WERI-Rb-1 (cell line): ENCODE data around the gene SNX27.
"Not testable (repeated sequence)": the region's sequence is repeated elsewhere in the genome, so short reads cannot be mapped to it uniquely, and the experiment has no call there.

Experiments used
- DNase-seq: peaks from one replicate; pipeline ENCODE4 v3.0.0-alpha.2; 2020
- H3K27ac ChIP-seq: fragments of 250-450 bp; sonication (Bioruptor Pico); 2 replicates; pipeline ENCODE4 v1.5.1; 2020; ENCODE audit warnings: mild to moderate bottlenecking, moderate library complexity
- H3K27me3 ChIP-seq: fragments of 250-450 bp; sonication (Bioruptor Pico); 2 replicates; pipeline ENCODE4 v1.5.1; 2021; ENCODE audit warnings: mild to moderate bottlenecking, low read depth, moderate library complexity; ENCODE audit not compliant: insufficient read depth, severe bottlenecking
- H3K36me3 ChIP-seq: fragments of 250-450 bp; sonication (Bioruptor Pico); 2 replicates; pipeline ENCODE4 v1.5.1; 2020; ENCODE audit warnings: mild to moderate bottlenecking, moderate library complexity
- H3K4me3 ChIP-seq: 2 replicates; pipeline ENCODE4 v1.5.1; 2011; ENCODE audit warnings: low read depth, mild to moderate bottlenecking, control low read depth, low read length
- H3K9me3 ChIP-seq: fragments of 250-450 bp; sonication (Bioruptor Pico); 2 replicates; pipeline ENCODE4 v1.5.1; 2021; ENCODE audit warnings: mild to moderate bottlenecking, moderate library complexity; ENCODE audit not compliant: severe bottlenecking
- TF ChIP-seq, protein P1 (sequence below): IDR thresholded peaks from 2 replicates; pipeline ENCODE4 v1.5.1; 2011; ENCODE audit warnings: low read depth, mild to moderate bottlenecking, control low read depth, inconsistent platforms, low read length

The SNX27 gene

DNA sequence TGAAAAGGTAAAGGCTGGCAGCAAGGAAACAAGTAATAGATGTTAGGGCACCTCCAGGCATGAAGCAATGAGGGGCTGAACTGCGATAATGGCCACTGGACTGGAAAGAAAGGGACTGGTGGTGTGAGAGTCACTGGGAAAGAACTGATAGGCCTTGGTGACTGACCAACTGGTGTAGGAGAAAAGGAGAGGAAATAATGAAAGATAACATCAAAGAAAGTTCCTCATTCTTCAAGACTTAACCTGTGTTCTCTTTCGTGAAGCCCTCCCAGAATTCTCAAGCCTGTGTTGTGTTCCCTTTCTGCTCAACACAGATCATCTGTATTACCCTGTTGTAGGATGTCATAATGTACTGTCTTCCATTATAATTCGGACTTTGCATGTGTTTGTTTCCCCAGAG is 20.9 kb upstream of the SNX27 start:
- H3K4me3 ChIP-seq = no peak overlapping the region
- H3K27ac ChIP-seq = no peak overlapping the region
- peaks cover 9% of the 10 kb centered on the region for H3K9me3 ChIP-seq
- H3K36me3 ChIP-seq = no peaks in the 10 kb centered on the region
- H3K27me3 ChIP-seq = no peaks in the 10 kb centered on the region
- no peak for DNase-seq
- TF ChIP-seq, protein P1, sequence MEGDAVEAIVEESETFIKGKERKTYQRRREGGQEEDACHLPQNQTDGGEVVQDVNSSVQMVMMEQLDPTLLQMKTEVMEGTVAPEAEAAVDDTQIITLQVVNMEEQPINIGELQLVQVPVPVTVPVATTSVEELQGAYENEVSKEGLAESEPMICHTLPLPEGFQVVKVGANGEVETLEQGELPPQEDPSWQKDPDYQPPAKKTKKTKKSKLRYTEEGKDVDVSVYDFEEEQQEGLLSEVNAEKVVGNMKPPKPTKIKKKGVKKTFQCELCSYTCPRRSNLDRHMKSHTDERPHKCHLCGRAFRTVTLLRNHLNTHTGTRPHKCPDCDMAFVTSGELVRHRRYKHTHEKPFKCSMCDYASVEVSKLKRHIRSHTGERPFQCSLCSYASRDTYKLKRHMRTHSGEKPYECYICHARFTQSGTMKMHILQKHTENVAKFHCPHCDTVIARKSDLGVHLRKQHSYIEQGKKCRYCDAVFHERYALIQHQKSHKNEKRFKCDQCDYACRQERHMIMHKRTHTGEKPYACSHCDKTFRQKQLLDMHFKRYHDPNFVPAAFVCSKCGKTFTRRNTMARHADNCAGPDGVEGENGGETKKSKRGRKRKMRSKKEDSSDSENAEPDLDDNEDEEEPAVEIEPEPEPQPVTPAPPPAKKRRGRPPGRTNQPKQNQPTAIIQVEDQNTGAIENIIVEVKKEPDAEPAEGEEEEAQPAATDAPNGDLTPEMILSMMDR = no peak

DNA sequence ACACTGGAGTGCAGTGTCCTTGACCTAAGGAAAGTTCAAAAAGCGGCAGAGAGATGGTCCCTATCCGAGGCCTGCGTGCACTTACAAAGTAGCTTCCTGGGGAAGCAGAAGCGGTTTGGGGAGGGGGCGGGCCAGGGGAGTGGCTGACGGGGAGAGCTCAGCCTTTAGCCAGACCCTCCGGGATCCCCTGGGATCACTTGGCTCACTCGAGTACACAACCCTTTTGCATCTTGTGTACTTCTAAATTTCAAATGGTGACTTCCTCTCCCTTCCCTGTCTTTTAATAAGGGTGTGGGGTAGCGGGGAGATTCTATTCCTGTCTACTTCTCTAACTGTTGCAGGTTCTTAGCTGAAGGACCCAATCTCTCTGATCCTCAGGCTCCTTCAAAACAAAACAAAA is 18.1 kb upstream of the SNX27 start:
- peak; percentile 52 for DNase-seq
- Histone ChIP-seq H3K36me3 (no peaks in the 10 kb centered on the region), H3K27ac (no peak overlapping the region), H3K4me3 (peak overlapping the region; percentile 47), H3K27me3 (no peaks in the 10 kb centered on the region), H3K9me3 (peaks cover 13% of the 10 kb centered on the region)
- TF ChIP-seq, protein P1 = no peak

DNA sequence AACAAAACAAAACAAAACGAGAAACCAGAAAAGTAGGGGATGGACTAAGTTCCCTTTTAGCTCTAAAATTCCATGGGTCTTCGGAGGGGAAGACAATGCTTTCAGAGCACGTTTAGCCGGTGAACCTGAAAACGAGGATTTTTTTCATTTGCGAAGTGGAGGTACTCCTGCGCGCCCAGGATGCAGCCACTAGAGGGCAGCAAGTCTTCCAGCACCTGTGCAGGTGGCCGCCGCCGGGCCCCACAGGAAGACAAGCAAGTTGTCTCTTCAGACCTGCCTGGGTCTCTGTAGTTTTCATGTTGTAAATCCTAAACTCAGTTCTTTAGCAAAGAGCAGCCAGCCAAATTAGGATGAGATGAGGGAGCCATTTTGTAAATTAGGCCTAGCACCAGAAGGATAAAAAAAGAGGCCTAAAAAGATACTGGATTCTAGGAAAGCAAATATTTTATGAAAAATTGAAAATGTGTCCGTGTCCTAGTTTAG is 17.7 kb upstream of the SNX27 start:
- no peaks in the 10 kb centered on the region for H3K36me3 ChIP-seq
- TF ChIP-seq, protein P1 = peak; percentile 100
- DNase-seq = peak; percentile 97
- H3K9me3 ChIP-seq = peaks cover 15% of the 10 kb centered on the region
- H3K4me3 ChIP-seq = peak overlapping the region; percentile 47
- H3K27me3 ChIP-seq = no peaks in the 10 kb centered on the region
- H3K27ac ChIP-seq = no peak overlapping the region

DNA sequence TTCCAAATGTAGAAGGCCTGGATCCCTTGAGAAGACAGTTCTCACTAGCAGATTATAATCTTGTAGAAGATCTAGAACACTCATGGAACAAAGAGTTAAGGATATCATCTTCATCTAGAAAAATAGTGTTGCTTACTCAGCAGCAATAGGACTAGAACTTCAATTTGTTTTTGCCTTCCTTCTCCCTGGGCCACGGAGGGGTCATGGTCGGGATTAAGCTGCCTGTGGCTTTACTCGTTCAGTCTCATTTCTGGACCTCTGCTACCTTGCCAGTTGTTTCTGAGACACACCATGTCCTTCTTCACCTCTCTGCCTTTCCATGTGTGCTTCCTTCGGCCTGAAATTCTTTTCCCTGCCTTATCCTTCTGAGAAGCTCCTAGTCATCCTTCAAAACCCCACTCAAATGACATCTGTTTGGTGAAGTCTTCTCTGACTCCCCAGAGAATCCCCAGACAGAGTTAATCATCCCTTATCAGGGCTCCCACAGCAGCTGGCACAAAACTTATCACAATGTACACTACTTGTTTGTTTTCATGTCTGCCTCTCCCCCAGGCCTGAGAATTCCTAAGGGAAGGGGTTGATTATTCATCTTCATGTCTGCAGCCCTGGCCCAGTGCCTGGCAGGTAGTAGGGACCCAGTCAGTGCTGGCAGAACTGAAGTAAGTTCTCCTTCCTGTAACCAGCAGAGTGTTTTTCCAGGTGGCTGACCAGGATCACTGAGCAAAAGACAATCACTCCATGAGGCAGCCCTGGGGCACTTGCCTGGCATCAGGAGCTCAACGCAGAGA is 15.5 kb upstream of the SNX27 start:
- Histone ChIP-seq H3K27ac (no peak overlapping the region), H3K4me3 (no peak overlapping the region), H3K36me3 (no peaks in the 10 kb centered on the region), H3K9me3 (peaks cover 6% of the 10 kb centered on the region), H3K27me3 (no peaks in the 10 kb centered on the region)
- DNase-seq = no peak
- TF ChIP-seq, protein P1 = no peak

DNA sequence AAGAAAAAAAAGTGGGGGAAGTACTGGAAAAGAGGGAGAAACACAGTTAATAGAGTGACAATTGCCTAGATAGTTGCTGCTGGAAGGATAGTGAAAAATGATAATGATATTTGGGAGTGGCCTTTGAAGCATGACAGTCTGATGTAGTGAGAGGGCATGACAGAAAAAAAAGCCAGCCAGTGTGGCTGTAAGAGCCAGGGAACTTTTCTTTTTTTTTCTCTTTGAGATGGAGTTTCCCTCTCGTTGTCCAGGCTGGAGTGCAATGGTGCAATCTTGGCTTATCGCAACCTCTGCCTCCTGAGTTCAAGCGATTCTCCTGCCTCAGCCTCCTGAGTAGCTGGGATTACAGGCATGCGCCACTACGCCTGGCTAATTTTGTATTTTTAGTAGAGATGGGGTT is 9.3 kb upstream of the SNX27 start:
- H3K27ac ChIP-seq, H3K9me3 ChIP-seq, H3K4me3 ChIP-seq, H3K36me3 ChIP-seq, DNase-seq, H3K27me3 ChIP-seq: not testable (repeated sequence)

DNA sequence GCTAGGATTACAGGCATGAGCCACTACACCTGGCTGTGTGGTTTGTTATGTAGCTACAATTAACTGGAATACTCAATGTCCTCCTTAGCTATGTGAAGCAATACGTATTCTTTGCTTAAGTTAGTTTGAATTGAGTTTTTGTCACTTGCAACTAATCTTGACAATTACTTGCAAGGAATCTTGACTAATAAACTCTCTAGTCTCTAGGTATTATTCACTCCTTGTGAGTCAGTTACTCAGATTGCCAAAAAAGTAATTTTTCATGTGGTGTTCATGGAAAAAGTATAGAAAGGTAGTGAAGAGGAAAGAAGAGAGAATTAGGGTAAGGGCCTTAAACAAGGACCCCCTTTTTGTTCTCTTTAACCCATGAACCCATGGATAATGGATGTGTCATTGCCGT is 7.6 kb upstream of the SNX27 start:
- TF ChIP-seq, protein P1 = no peak
- Histone ChIP-seq H3K36me3 (no peaks in the 10 kb centered on the region), H3K9me3 (peaks cover 4% of the 10 kb centered on the region), H3K4me3 (no peak overlapping the region), H3K27ac (no peak overlapping the region), H3K27me3 (no peaks in the 10 kb centered on the region)
- no peak for DNase-seq
